Measurements from ENCODE around the gene HIVEP3. TPM values are rescaled to one million over a fixed set of nuclear protein-coding genes. Genes with fewer than 3 reads are reported as not detected.

HIVEP3 gene
- total RNA-seq, 1 experiment from 2014 or later = 0.55 TPM

- no peak for TF ChIP-seq SMAD3 (CRISPR knock-in tag; IDR thresholded peaks at IDR 0.05; ENCODE audit: borderline replicate concordance)
- no peak for TF ChIP-seq NR2C2 (CRISPR knock-in tag; IDR thresholded peaks at IDR 0.05)
- TF ChIP-seq EMX1 (CRISPR knock-in tag; IDR thresholded peaks at IDR 0.05) = no peak
- TF ChIP-seq CREB1 (CRISPR knock-in tag; IDR thresholded peaks at IDR 0.05) = no peak
- no peak for TF ChIP-seq NR3C1 (CRISPR knock-in tag; conservative IDR thresholded peaks at IDR 0.05; ENCODE audit: low read depth)
- TF ChIP-seq ZBTB21 (CRISPR knock-in tag; IDR thresholded peaks at IDR 0.05; ENCODE audit: borderline replicate concordance) = no peak
- no peak for TF ChIP-seq E2F1 (CRISPR knock-in tag; IDR thresholded peaks at IDR 0.05)
- TF ChIP-seq ATF6 (CRISPR knock-in tag; IDR thresholded peaks at IDR 0.05) = no peak
- no peak for TF ChIP-seq STAT6 (CRISPR knock-in tag; conservative IDR thresholded peaks at IDR 0.05; ENCODE audit: low read depth)
Observed at GRCh38 chr1:41639332-41639936, 279.3 kb downstream of the HIVEP3 start (continued).

- DNase-seq (ENCODE audit: low spot score) = no peak
- H3K36me3 Mint-ChIP-seq = no peaks in the 10 kb centered on the region
- no peak overlapping the region for H3K27ac Mint-ChIP-seq
- H3K9me3 Mint-ChIP-seq = no peaks in the 10 kb centered on the region
- ChIA-PET CTCF (no interaction called here), POLR2A (no interaction called here)
- no peaks in the 10 kb centered on the region for H3K27me3 Mint-ChIP-seq (ENCODE audit: low read depth)
- H3K4me3 Mint-ChIP-seq = no peak overlapping the region
- TF ChIP-seq SMAD3 (CRISPR knock-in tag; IDR thresholded peaks at IDR 0.05; ENCODE audit: borderline replicate concordance) (no peak), ZNF512 (CRISPR knock-in tag; IDR thresholded peaks at IDR 0.05; ENCODE audit: borderline replicate concordance) (no peak), AR (CRISPR knock-in tag; IDR thresholded peaks at IDR 0.05) (no peak), NFYB (CRISPR knock-in tag; conservative IDR thresholded peaks at IDR 0.05; ENCODE audit: low read depth) (no peak), SOX15 (CRISPR knock-in tag; IDR thresholded peaks at IDR 0.05) (no peak), ATF2 (CRISPR knock-in tag; IDR thresholded peaks at IDR 0.05; ENCODE audit: borderline replicate concordance, low read depth) (no peak), NR2C2 (CRISPR knock-in tag; IDR thresholded peaks at IDR 0.05) (no peak), CTCF (IDR thresholded peaks at IDR 0.05) (no peak), ZNF219 (CRISPR knock-in tag; IDR thresholded peaks at IDR 0.05; ENCODE audit: borderline replicate concordance) (no peak), FOXP1 (CRISPR knock-in tag; IDR thresholded peaks at IDR 0.05; ENCODE audit: borderline replicate concordance) (no peak)
- H3K4me1 Mint-ChIP-seq = peaks cover 5% of the 10 kb centered on the region
- ATAC-seq = no peak
Observed at GRCh38 chr1:41638086-41639024, 280.4 kb downstream of the HIVEP3 start.

Measured in WTC11 (cell line).